HCEC 1CT (cell line): ENCODE measurements around the gene IER5.

Experiments used
- DNase-seq: peaks from one replicate; pipeline ENCODE4 v3.0.0-alpha.2; 2017

The IER5 gene

DNA sequence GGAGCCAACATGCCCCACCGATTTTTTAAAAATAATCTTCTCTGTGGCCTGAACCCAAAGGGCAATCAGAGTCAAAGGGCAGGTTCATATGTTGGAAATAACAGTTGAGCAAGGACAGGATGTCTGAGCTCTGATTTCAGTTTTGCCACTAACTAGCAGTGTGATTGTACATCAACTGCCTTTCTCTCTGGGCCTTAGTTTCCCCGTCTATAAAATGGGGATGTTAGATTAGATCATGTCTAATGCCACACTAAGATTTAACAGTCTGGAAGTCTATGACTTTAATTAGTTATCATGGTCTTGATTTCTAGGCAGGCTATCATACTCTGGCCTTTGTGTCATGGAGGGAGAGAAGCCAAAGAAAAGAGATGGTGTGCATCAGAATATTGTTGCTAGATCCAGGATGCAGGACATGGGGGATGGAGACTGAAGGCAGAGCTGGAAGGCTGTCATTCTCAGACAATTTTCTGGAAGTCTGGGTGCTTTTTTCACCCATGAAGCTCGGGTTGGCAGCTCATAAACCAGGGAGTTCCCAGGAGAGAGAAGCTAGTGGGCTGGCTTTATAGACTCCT lies 28.4 kb downstream of the IER5 start:
- DNase-seq: no peak

GRCh38 chr1:181117648-181118449 lies 29.3 kb downstream of the IER5 start:
- peak; percentile 56 for DNase-seq

DNA sequence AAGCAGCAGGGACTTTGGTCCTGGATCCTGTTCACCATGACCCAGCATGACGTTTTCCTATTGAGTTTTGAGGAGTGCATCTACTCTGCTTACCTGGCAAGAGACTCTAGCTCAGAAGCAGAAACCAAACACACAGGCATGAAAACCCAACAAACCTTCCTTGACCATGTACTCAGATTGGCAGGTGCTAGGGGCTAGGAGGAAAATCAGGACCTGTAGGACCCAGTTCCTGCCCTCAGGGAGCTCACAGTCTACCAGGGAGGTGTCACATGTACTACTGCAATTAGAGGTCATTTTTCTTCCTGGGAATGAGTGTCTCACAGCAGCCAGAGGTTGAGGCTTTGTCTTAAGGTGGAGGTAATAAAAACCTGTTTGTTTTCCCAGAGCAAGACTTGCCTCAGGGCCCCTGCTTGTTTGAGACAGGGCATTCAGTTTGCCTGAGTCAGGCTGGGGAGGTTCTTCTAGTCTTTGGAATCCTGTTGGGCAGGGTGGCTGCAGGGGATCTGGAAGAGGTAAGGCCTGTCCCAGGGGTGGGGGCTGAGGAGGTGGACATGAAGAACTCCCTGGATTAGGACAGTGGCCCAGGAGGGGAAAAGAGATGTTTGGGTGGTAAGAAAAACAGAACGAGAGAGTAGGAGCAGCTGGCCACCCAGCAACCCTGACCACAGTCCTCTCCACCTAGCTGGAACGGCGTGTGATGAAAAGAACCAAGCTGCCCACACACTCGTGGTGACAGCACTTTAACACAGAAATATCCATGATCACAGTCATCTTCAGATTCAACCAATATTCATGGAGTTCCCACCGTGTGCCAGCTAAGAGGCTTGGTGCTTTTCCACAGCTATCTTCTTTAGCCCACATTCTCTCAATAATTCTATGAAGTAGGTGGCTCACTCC lies 30.8 kb downstream of the IER5 start:
- no peak for DNase-seq

DNA sequence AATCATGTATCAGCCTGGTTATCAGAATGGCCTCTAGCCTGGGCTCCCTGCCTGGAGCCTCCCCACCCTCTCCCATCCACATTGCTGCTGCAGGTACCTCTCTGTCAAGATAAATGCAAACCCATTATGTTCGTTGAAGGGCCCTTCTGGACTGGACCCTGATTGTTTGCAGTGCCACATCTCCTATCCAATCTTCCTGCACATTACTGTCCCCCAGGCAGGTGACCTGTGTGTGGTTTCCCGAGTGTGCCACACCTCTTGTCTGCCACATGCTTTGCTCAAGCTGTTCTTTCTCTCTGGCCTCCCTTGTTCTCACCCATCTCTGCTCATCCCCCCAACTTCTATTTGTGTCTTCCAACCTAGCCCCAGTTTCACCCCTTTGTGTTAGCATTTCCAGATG lies 32.4 kb downstream of the IER5 start:
- no peak for DNase-seq

GRCh38 chr1:181121498-181121897 lies 33.0 kb downstream of the IER5 start:
- no peak for DNase-seq

DNA sequence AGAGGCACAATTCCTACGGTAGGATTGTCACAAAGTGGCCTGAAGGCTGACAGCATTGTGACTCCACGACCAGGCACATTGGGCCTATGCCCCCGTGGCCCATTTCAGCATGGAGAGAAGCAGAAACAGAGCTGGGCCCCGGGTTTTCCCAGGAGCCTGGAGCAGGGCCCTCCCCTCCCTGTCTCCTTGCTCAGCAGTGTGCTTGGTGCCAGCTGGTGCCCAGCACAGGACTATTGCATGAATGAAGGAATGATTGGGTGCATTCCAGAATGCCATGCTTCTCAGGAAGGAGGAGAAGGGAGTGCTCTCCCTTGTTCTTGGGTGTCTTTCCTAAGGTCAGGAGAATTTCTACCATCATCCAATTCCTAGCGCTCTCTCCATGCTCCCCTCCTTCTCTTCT lies 33.7 kb downstream of the IER5 start:
- DNase-seq: no peak

- DNase-seq: no peak
Observed at GRCh38 chr1:181123173-181123572, 34.7 kb downstream of the IER5 start.

DNA sequence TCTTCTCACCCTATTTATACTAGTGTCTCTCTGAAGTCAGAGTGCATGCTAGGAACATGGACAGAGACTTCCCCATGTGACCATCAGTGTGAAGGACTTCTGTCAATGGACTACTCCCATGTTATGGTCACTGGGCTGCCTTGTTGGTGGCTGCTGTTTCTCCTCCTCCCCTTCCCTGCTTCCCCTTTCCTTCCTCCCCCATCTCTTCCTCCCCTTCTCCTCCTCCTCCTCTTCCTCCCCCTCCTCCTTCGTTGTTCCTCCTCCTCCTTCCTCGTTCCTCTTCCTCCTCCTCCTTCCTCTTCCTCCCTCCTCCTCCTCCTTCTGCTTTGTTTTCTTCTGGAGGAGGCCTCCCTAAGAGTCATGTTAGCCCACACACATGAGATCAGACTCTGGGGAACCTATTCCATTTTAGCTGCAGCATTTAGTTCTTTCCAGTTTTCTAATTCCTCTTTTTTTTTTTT lies 35.8 kb downstream of the IER5 start:
- DNase-seq: no peak

DNA sequence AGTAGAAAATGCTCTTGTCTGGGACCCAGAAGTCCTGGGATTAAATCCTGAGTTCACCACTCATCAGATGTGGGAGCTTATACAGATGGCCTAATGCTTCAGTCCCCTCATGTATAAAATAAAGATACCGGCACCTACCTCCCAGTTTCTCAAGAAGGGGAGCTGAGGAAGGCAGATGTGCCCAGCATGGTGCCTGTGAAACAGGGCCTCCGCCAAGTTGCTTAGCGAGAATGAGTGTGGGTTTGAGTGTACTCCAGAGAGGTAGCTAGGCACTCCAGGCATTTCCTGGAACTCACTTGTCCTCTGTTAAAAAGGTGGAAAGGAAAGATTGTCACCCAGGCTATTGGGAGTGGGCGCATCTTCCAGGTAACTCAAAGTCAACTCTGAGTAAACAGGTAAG lies 37.8 kb downstream of the IER5 start:
- DNase-seq: no peak

DNA sequence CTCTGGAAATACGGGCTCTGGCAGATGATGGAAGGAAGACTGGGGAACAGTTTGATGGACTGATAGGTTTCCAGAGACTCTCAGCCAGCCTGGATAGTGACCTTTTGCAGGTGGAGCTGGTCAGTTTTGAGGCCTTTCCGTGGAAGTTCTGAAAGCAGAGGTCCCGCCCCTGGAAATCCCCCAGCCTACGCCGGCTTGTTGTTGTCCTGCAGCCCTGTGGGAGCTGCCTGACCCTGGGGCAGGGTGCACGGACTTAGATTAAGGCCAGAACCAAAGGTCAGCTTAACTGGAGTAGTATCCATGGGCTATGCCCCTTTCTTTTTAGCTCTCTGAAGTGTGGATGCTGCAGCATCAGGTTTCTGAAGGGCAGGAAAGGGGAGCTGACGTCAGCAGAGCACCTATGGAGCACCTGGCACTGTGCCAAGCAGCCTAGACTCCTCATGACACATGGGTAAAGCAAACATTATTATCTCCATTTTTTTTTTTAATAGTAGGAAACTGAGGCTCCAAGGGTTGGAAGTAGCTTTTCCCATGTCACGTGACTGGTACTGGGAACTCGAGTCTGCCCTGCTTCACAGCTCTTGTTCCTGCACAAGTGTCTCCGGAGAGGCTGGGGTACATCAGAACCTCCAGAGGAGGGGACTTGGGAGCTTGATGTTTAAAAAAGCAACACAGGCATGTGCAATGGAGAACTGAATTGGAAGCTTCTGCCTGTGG lies 38.5 kb downstream of the IER5 start:
- DNase-seq: no peak

DNA sequence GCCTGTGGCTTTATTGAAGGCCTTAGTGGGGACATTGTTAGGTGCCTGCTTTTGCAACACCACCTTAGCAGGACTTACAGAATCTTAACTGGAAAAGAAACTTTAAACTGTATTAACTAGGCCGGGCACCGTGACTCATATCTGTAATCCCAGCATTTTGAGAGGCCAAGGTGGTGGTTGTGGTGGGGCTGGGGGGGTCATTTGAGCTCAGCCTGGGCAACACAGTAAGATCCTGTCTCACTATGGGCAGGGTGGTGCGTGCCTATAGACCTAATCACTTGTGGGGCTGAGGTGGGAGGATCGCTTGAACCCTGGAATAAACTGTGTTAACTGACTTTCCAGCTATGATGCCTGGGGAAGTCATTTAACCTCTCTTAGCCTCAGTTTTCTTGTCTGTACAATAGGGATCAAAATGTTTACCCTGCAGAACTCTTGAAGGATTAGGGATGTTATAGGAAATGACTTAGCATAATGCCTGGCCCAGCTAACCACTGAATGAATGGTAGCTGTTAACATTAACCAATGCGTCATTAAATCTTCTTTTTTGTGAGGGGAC lies 39.5 kb downstream of the IER5 start:
- peak; percentile 42 for DNase-seq

DNA sequence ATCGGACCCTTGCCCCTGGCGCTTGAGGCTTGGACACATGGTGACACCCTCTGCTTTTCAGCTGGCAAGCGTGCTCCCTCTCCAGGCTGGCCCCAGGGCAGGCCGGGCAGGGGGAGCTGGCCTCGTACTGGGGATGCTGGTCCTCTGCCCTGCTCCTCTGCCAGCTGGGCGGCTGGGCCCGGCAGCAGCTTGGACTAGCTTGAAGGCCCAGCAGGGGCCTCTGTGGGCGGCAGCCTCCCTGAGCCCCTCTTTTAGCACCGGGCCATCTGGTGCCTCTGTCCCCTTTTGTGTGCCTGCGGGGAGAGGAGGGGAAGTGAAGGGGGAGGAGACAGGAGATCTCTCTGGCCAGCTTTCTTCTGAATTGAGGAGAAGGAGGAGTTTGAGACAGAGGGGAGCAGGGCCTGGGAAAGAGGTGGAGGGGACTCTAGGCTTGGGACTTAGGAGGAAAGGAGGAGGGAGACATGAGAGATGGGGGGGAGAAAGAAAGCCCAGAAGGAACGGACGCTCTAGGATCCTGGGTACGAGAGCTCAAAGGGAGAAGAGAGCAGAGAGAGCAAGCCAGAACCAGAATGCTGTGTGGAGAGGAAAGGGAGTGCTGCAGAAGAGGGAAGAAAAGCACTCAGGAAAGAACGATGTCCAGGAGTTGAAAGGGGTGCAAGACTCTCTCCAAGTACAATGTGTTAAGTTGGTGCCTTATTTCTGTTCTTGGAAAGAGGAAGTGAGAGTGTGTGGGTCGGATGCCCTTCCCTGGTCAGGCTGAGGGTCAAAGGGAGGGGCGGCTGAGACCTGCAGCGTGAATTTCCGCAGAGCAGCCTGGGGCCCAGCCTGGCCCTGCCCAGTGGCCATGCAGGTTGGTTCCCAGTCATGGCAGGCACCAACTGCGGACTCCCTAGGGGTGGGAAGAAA lies 40.3 kb downstream of the IER5 start:
- no peak for DNase-seq

- DNase-seq: no peak
Observed at GRCh38 chr1:181129771-181130606, 41.5 kb downstream of the IER5 start.

- DNase-seq: no peak
Observed at GRCh38 chr1:181131255-181131941, 42.9 kb downstream of the IER5 start.

- DNase-seq: no peak
Observed at GRCh38 chr1:181133441-181133951, 45.0 kb downstream of the IER5 start.

GRCh38 chr1:181133969-181134418 lies 45.5 kb downstream of the IER5 start:
- DNase-seq: no peak

DNA sequence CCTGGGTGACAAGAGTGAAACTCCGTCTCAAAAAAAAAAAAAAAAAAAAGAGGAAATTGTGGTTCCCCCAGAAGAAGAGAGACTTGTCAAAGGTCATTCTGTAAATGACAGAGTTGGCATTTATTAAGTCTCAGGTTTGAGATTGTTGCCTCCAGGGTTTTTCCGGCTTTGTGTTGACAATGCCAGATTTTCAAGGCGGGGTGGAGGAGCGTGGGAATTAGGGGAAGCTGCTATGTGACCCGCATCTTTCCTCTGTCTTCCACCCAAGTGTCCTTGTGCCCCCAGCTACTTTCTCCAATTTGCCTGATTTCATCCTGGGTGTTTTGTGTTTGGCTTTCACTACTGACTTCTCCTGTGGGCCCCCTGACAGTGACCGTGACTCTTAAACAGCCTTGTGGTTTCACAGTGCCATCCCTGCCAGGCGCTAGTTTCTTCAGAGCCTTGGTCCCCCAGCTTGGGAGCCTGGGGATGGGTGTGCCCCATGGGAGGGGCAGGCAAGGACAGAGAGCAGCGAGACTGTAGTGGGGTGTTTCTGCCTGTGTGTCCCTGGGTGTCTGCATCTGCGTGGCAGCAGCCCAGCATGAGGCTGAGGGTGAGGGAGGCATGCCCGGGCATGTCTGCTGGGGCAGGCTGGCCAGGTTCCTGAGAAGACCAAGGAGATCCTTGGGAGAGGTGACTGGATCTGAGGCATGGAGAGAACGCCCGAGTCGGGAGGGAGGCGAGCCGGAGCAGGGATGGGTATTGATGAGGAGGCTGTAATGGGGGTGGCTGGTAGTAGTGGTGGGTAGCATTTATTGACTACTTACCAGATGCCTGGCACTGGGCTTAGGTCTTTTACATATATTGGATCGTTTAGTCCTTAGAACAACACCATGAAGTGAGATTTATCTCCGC lies 46.3 kb downstream of the IER5 start:
- no peak for DNase-seq

GRCh38 chr1:181135437-181135731 lies 46.9 kb downstream of the IER5 start:
- no peak for DNase-seq
